Stomach (tissue), 9 donors: ENCODE results near the gene PRKCH. TPM values are rescaled to one million over a fixed set of nuclear protein-coding genes. Genes with fewer than 3 reads are reported as not detected.

Experiments
- DNase-seq, 2 donors: peaks; one replicate each; pipeline versions ENCODE4 v3.0.0 to v3.0.0-alpha.2; 2013 to 2019
- H3K27ac ChIP-seq, 5 donors: fragments of 200-600 bp in 4 of 5; sonication (generic) in 4 of 5; one replicate each; pipeline ENCODE4 v1.5.1; 2013 to 2019; ENCODE audit warnings: mild to moderate bottlenecking in 1 of 5, moderate library complexity in 1 of 5
- H3K27me3 ChIP-seq, 3 donors: fragments of 200-600 bp; sonication (generic); one replicate each; pipeline ENCODE4 v1.5.1; 2017 to 2019; ENCODE audit warnings: mixed run types in 1 of 3
- H3K36me3 ChIP-seq, 4 donors: fragments of 200-600 bp; sonication (generic); 1 replicate in 3 of 4; 2 replicates in 1 of 4; pipeline ENCODE4 v1.5.1; 2016 to 2019
- H3K4me1 ChIP-seq, 4 donors: fragments of 200-600 bp; sonication (generic); one replicate each; pipeline ENCODE4 v1.5.1; 2016 to 2019
- H3K4me3 ChIP-seq, 4 donors: fragments of 200-600 bp; sonication (generic) in 3 of 4; one replicate each; pipeline ENCODE4 v1.5.1; 2016 to 2019; ENCODE audit warnings: mild to moderate bottlenecking in 1 of 4
- H3K9me3 ChIP-seq, 4 donors: fragments of 200-600 bp; sonication (generic); one replicate each; pipeline ENCODE4 v1.5.1; 2016 to 2019
- CTCF ChIP-seq, 7 experiments: fragments of 450-650 bp in 4 of 7; fragments of 200-600 bp in 3 of 7; sonication (generic) in 3 of 7; IDR thresholded peaks; one replicate each; pipeline ENCODE4 v1.5.1; 2016 to 2019; ENCODE audit warnings: antibody characterized with exemption in 7 of 7, control low read depth in 2 of 7, mild to moderate bottlenecking in 1 of 7
- EP300 ChIP-seq: sonication (generic); formaldehyde crosslinking; IDR thresholded peaks from one replicate; pipeline ENCODE4 v1.6.1; 2017; ENCODE audit warnings: antibody characterized with exemption
- POLR2A ChIP-seq, 4 donors: fragments of 450-650 bp; IDR thresholded peaks; one replicate each; pipeline ENCODE4 v1.6.1; 2016; ENCODE audit warnings: antibody characterized with exemption in 4 of 4, control low read depth in 2 of 4, mild to moderate bottlenecking in 1 of 4, moderate library complexity in 1 of 4
- POLR2AphosphoS5 ChIP-seq, 3 donors: sonication (generic); formaldehyde crosslinking; IDR thresholded peaks; one replicate each; pipeline ENCODE4 v1.6.1; 2016; ENCODE audit warnings: antibody characterized with exemption in 3 of 3
- WGBS, 5 donors: extraction: QIAGEN DNeasy Blood & Tissue Kit in 3 of 5; methylation state at CpG; one replicate each; pipeline versions ENCODE4 v1.1.5 to v1.1.7; 2013 to 2018; 5-methylcytosine and 5-hydroxymethylcytosine counted together
- intact Hi-C: fragments of 100-400 bp; cut with DNase I; formaldehyde crosslinking; loops from one replicate; pipeline ENCODE4 v1.15.1; 2023; ENCODE audit warnings: low total_unique reads
- polyA plus RNA-seq, 3 donors: library from polyadenylated mRNA; stranded (reverse); fragments of 200-250 nt; gene quantifications; one replicate each; pipeline ENCODE4 v1.2.3, GENCODE V29; 2013
- total RNA-seq, 5 donors: library from RNA; depleted of rRNA; stranded (reverse); fragments of >200 nt; gene quantifications; one replicate each; pipeline versions ENCODE4 v1.1.0 to v1.2.3, GENCODE V29; 2014 to 2016
- donor health status: healthy with polysubstance abuse.
- donor health status: Bipolar disorder and iron deficiency.
- donor health status: healthy.

PRKCH gene
- total and polyA plus RNA-seq, 8 donors: 5.5 to 84.0 (median 14.7) TPM

GRCh38 chr14:61350427-61351270, 29.3 kb downstream of the PRKCH start:
- no peak for TF ChIP-seq CTCF (IDR thresholded peaks at IDR 0.05)
- TF ChIP-seq POLR2AphosphoS5 (IDR thresholded peaks at IDR 0.05): no peak
- TF ChIP-seq POLR2A (IDR thresholded peaks at IDR 0.05): no peak
- no peak for TF ChIP-seq EP300
- H3K4me3 ChIP-seq: no peak overlapping the region
- WGBS, 5 donors: 65 to 76% (median 71%) methylated on average over 6 of the region's 6 CpGs
- H3K27me3 ChIP-seq: no peaks in the 10 kb centered on the region
- intact Hi-C loops: no loop called here
- H3K9me3 ChIP-seq: no peaks in the 10 kb centered on the region
- no peaks in the 10 kb centered on the region for H3K36me3 ChIP-seq
- H3K27ac ChIP-seq: no peak overlapping the region
- DNase-seq: no peak
- H3K4me1 ChIP-seq: peaks cover 0 to 22% (median 2%) of the 10 kb centered on the region in 4 donors

GRCh38 chr14:61351477-61351876, 30.1 kb downstream of the PRKCH start:
- H3K4me1 ChIP-seq: peaks cover 0 to 21% (median 2%) of the 10 kb centered on the region in 4 donors
- DNase-seq: no peak
- TF ChIP-seq EP300 (no peak), CTCF (IDR thresholded peaks at IDR 0.05) (no peak), POLR2A (IDR thresholded peaks at IDR 0.05) (no peak), POLR2AphosphoS5 (IDR thresholded peaks at IDR 0.05) (no peak)
- H3K9me3 ChIP-seq: no peaks in the 10 kb centered on the region
- intact Hi-C loops: no loop called here
- WGBS, 5 donors: 87 to 90% (median 89%) methylated on average over 6 of the region's 6 CpGs
- H3K27me3 ChIP-seq: no peaks in the 10 kb centered on the region
- H3K4me3 ChIP-seq: no peak overlapping the region
- no peak overlapping the region for H3K27ac ChIP-seq
- no peaks in the 10 kb centered on the region for H3K36me3 ChIP-seq

GRCh38 chr14:61355892-61356325, 34.5 kb downstream of the PRKCH start:
- Histone ChIP-seq H3K36me3 (no peaks in the 10 kb centered on the region), H3K27me3 (no peaks in the 10 kb centered on the region), H3K4me3 (no peak overlapping the region), H3K27ac (peak overlapping the region in 2 of 5 donors; percentile 4 to 32), H3K4me1 (peaks cover 0 to 12% (median 5%) of the 10 kb centered on the region in 4 donors), H3K9me3 (no peaks in the 10 kb centered on the region)
- TF ChIP-seq EP300 (peak; percentile 42), POLR2A (IDR thresholded peaks at IDR 0.05) (no peak), POLR2AphosphoS5 (IDR thresholded peaks at IDR 0.05) (peak in 2 of 3 donors; percentile 22 to 47), CTCF (IDR thresholded peaks at IDR 0.05) (no peak)
- peak in 1 of 2 donors; percentile 74 for DNase-seq
- intact Hi-C loops: no loop called here
- WGBS, 5 donors: 26 to 49% (median 45%) methylated on average over 6 of the region's 6 CpGs

- intact Hi-C loops: no loop called here
Measured at GRCh38 chr14:61357123-61357522, 35.7 kb downstream of the PRKCH start.

More at GRCh38 chr14:61357123-61357522, 35.7 kb downstream of the PRKCH start:
- Histone ChIP-seq H3K4me3 (no peak overlapping the region), H3K9me3 (no peaks in the 10 kb centered on the region), H3K4me1 (peaks cover 0 to 12% (median 3%) of the 10 kb centered on the region in 4 donors), H3K36me3 (no peaks in the 10 kb centered on the region), H3K27ac (no peak overlapping the region), H3K27me3 (no peaks in the 10 kb centered on the region)
- TF ChIP-seq POLR2A (IDR thresholded peaks at IDR 0.05): no peak
- no peak for TF ChIP-seq EP300
- TF ChIP-seq POLR2AphosphoS5 (IDR thresholded peaks at IDR 0.05): no peak
- TF ChIP-seq CTCF (IDR thresholded peaks at IDR 0.05): no peak
- DNase-seq: no peak
- 83 to 95% (median 92%) methylated on average over 4 of the region's 4 CpGs for WGBS, 5 donors
